ENCODE data around the gene FAM98A.

FAM98A gene

DNA sequence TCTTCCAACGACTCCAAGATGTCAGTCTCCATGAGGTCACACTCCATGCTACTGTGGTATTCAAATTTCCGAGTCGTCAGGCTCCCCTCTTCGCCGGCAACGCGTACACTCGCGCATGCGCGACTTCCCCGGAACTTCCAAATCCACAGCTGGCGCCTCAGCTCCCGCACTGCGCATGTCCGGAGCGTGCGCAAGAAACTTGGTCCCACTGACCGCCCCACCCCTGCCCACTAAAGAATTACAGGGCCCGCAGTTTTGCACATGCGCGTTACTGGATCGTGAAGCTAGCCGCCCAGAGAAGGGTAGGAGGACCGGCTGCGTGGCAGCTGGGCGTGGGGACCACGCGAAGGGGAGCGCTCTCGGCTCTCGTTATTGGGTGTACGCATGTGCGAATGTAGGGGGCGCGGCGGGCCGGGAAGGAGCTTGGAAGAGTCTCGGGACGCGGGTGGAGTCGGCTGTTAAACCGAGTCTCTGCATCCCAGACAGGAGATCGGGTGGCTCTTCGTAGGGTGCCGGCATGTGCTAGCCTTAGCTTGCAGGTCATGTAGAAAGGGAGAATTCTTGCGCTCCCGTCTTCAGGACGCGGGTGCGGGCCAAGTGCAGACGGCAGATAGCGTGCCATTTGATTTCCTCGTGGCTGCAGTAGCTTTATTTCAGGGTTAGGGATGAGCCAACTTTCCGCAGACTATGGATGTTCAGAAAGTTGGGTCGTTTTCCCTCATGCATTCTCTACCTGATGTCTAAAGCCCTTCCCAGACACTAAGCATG lies at the start of gene FAM98A:
Gene FAM98A, minus strand, starts transcription at position 125 of the 768 bp plus-strand sequence. Its CDS starts 78 bp downstream, at position 47.
- peak; percentile 92 for DNase-seq

DNA sequence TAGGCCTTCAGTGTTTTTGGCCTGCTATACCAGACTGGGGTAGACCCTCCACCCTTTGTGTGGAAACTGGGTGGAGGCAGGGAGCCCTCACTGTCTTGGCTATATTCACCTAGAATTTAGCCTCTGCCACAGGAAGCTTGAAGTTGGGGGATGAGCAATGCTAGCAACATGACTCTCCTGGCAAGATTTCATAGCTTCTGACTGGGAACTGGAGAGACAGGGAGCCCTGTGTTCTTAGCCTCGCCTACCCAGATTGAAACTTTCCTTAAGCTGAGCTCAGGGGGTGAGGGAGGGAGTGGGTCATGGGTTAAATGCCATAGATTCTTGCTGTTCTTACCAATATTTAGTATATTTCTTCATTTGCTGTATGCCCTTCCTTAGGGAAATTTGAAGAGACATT lies 46.8 kb upstream of the FAM98A start:
- no peak for DNase-seq

DNA sequence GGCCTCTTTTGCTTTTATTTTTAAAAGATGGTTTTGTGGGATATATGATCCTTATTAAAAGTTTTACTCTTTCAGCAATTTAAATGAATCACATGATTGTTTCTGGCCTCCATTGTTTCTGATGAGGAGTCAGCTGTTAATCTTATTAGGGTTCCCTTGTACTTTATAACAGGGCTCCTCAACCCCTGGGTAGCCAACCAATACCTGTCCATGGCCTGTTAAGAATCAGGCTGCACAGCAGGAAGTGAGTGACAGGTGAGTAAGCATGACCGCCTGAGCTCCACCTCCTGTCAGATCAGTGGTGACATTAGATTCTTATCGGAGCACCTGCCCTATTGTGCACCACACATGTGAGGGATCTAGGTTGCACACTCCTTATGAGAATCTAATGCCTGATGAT lies 45.1 kb upstream of the FAM98A start:
- DNase-seq, result no peak

DNA sequence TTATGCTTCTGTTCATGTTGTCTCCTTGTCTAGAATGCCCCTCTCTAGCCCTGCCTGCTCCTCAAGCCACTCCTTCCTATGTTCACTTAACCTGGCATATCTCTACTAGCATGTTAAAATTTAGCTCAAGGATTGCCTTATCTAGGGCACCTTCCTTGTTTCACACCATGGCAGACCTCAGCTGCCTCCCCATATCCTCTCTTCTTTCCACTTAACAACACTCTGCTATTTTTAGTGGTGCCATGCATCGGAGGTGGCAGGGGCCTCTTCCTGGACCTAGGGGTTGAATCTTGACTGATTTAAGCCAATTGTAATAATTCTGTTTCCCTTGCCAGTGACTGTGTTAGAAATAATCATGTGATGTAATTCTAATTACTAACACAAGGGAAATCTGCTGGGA lies 36.9 kb upstream of the FAM98A start:
- no peak for DNase-seq

DNA sequence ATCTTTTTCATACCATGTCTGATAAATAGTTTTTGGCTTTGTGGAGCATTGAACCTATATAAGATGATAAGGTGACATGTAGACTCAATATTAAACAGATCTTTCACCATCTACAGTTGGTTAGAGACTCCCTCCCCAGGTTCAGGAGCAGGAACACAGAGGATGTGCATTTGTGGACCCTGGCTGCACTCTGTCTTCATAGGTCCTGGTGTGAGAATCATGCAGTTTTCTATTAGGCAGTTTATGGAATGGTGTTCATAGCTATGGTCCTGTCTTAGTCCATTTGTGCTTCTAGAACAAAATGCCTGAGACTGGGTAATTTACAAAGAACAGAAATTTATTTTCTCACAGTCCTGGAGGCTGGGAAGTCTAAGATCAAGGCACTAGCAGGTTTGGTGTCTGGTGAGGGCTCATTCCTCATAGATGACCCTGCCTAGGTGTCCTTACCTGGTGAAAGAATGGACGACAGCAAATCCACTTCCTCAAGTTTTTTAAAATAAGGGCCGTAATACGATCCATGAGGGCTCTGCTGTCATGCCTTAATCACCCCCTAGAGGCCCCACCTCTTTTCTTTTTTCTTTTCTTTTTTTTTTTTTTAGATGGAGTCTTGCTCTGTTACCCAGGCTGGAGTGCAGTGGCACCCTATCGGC lies 35.3 kb upstream of the FAM98A start:
- no peak for DNase-seq

DNA sequence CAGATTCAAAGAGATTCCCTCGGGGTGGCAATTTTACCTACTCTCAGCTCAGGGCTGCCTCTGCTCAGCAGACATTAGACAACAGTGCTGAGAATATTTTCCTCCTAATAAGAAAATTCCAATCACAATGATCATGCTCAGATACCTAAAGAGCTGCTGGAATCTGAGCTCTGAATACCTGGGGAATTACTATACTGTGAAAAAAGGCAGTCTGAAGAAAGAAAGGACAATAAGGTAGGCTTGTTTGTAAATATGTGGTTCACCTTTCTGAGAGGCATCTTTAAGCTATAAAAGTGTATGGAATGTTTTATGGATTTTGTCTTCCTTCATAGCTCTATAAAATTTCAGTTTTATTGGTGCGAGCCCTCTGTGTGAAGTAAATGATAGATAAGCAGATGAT lies 34.2 kb upstream of the FAM98A start:
- DNase-seq, result no peak

DNA sequence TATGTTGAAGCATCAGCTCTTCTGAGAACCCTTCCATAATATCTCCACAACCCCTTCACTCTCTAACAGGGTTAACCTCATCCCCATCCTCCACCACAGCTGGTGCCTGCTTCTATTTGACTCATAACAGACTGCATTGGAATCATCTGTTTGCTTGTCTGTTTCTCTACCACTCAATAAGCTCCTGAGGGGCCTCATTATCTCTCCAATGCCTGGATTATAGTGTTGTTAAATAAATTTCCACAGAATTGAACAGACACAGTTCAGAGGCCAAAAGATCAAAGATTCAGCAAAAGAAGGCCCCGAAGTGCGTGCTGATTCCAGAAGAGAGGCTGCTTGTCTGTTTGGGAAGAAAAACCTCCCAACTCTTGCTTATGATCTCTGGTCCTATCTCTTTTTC lies 33.7 kb upstream of the FAM98A start:
- DNase-seq, result no peak

DNA sequence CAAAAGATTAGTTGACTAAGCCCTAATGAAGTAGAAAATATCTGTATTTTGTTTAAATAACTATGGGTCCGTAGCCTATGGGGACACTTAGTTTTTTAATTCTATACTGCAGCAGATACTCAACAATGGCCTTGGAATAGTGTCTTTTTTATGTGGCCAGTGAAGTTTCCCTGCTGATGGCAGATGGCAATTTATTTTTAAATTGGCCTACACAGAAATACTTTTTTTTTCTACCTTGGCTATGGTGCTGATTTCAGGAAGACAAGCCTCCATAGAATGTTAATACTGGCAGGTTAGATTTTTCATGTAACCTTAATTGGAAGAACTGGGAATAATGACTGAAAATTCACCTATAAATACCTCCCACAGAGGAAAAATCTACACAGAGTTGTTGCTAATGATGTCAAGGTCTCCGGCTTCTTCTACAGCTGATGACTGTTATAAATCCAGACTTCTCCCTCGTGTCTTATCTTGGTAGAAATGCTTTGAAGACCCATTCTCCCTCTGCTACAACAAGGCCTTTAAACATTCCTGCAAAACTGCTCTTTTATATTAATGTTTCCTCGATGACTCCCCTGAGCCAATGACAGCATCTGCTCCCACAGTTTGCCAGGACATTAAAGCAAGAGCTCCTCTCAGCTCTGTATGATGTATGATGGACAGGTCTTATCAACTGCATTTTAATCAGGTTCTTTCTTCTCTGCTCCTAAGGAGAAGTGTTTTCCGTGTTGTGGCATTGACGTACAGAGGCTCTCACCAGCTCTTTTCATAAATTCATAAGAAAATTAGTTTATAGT lies 29.1 kb upstream of the FAM98A start:
- DNase-seq, result no peak

DNA sequence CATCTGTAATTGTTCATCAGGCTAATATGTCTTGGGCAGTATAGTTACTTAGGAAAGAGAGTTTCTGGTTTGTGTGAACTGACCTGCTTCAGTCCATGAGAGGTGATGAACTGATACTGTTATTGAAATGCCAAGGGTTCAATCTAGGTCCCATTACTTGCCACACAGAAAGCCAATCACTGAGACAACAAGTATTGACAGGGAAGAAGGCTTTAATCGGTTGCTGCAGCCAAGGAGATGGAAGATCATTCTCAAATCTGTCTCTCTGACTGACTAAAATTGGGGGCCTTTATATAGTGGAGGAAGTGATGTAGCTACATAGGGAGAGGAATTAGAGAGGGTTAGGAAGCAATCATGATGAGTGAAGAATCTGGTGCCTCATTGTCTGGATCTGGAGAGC lies 19.9 kb upstream of the FAM98A start:
- DNase-seq, result no peak

DNA sequence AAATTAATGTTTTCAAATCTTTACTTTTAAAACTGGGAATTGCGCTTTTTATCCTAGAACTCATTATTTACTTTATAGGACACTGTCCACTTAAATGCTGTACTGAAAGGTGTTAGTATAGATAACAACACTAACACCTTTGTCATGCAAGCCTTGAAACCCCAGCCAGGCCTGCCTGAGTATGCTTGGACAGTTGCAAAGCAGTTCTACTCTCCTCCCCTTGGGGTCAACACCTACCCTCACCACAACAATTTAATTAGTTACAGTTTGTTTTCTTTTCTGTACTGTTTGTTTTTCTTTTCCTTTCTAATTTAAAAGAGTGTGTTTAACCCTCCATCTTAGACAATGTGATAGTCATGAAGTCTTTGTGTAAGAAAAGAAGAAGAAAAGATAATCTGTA lies 18.9 kb upstream of the FAM98A start:
- DNase-seq, result no peak

DNA sequence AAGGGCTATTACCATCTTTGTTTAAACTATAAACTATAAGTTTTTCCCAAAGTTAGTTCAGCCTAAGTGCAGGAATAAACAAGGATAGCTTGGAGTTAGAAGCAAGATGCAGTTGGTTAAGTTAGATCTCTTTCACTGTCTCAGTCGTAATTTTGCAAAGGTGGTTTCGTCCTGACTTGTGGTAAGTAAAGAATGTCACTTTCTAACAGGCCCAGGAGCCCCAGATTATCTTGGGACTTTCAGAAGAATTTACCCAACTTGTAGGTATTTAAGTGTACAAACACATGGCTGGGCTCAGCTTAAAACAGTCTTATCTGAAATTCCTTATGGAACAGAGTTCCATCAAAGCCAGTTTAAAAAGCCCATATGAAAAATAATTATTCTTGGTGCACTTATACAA lies 18.3 kb upstream of the FAM98A start:
- no peak for DNase-seq

DNA sequence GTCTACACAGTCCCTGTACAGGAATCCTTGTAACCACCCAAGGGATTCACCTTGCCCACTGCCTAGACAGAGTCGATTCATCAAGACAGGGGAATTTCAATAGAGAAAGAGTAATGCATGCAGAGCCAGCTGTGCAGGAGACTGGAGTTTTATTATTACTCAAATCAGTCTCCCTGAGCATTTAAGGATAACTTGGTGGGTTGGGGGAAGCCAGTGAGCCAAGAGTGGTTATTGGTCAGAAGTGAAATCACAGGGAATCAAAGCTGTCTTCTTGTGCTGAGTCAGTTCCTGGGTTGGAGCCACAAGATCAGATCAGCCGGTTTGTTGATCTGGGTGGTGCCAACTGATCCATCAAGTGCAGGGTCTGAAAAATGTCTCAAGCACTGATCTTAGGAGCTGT lies 17.8 kb upstream of the FAM98A start:
- DNase-seq, result no peak

DNA sequence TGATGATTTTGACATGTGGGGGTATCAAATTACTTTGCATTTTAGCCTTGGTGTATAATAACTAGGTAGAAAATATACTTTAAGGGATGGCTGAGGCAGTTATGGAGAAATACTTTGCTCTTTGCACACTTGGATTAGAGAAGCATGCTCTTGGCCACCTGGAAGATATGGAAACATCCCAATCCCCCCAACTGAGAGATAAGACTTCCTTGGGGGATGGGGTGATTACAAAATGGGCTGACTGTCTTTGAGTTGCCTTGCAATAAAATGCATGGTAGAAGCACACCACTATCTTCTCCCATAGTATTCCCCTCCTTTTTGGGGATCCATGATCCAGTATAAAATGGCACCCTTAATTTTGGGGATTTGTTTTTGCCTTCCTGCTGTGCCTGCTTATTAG lies 15.1 kb upstream of the FAM98A start:
- DNase-seq, result no peak

DNA sequence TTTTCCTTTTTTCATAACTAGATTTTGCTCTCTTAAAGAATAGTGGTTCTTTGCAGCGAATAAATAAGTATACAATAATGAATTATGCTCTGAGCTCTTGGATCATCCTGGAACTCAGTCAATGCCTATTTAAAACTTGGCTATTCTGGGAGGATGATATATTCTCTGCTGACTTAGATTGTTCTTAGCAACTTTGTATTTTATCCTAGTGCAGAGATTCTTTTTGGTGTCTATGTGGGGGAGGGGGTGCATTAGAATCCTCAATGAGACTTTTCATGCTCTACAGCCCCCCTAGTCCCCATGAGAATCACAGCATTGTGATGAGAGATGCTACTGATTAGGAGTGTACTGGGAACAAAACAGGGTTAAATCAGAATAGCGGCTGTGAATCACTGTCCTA lies 8.8 kb upstream of the FAM98A start:
- DNase-seq, result no peak

DNA sequence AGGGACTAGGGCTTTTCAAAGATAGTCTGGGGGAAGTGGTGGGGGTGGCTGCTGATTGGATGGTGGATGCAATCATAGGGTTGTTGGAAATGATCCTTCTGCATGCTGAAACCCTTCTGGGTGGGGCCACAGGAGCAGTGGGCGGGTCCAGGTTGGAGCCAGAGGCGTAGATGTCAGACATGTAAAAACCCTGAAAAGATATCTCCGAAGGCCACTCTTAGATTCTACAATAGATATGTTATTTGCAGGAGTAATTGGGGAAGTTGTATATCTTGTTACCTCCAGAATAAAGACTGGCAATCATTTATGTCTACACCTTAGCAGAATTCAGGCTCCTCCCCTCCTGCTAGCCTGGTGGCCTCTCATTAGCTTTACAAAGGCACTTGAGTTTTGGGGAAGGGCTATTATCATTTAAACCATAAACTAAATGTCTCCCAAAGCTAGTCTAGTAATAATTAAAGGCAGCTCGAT lies 8.2 kb upstream of the FAM98A start:
- DNase-seq, result no peak

DNA sequence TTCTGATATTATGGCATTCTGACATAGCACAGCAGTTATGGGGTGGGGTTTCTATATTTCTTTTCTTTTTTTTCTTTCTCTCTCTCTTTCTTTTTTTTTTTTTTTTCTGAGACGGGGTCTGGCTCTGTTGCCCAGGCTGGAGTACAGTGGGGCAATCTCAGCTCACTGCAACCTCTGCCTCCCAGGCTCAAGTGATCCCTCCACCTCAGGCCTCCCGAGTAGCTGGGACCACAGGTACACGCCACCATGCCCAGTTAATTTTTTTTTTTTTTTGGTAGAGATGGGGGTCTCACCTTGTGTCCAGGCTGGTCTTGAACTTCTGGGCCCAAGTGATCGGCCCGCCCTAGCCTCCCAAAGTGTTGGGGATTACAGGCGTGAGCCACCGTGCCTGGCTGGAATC lies 7.5 kb upstream of the FAM98A start:
- DNase-seq, result no peak

DNA sequence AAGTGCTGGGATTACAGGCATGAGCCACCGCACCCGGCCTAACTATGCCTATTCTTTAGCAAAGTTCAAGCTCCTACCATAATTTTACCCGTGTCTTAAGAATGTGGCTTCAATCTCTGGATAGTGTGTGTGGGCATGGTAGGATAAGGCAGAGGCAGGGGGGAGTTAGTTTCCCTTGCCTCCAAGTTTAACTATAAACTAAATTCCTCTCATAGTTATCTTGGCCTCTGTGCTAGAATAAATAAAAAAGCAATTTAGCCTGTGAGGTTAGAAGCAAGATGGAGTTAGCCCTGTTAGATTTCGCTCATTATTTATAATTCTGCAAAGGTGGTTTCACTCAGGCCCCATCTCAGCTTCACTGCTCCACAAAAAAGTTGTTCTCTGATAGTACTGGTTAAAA lies 7.0 kb upstream of the FAM98A start:
- no peak for DNase-seq

DNA sequence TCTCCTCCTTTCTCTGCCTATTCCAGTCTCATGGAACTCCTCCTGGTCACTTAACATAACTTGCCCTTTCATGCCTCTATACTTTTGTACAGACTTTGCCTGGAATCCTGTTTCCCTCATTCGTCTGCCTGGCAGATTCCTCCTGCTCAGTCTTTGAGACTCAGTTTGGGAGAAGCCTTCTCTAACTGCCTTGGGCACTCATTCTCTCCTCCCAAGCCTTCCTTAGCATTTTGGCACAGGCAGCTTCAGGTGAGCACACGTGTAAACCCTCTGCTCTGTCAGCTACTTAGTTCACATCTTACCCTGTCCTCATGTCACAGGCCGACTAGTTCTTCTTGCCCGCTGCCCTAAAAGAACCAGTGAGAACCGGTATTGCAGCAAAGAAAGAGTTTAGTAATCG lies 6.0 kb upstream of the FAM98A start:
- DNase-seq, result no peak

DNA sequence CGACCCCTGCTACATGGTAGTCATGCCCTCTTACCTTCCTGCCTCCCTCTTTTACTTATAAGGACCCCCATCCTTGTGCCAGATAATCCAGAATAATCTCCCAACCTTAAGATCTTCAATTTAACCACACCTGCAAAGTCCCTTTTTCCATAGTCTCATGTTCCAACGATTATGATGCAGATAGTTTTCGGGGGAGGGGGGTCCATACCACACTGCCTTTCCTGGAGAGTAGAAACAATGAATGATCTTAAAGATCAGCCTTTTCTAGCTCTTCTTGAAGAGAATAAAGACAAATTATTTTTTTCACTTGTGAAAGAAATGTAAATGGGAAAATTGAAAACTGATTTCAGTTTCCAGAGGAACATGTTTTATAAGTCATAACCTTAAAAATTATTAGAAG lies 4.3 kb upstream of the FAM98A start:
- no peak for DNase-seq

DNA sequence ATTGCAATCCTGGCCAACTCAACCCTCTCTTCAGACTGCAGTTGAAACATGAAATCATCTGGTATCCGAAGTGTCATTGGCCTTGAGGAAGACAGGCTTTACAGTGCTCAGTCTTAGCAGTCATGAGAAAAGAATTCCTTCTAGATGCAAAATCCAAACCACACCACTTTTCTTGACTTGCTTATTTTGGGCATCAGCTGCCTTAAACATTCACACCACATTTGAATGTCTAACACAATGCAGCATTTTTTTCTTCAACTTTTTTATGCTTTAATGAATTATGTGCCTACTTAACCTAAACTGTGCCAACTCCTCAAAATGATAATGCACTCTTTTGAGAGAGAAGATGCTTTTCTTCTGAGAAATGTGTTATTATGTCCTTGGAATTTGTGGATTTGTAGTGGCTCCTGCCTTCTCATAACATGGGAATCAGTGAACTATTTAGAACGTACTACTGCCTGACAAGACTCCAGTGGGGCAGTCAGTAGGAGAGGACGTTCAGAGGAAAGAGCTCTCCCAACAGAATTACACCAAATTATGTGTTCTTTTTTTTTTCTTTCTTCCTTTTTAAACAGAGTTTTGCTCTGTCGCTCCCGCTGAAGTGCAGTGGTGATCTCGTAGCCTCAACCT lies 3.2 kb upstream of the FAM98A start:
- no peak for DNase-seq

DNA sequence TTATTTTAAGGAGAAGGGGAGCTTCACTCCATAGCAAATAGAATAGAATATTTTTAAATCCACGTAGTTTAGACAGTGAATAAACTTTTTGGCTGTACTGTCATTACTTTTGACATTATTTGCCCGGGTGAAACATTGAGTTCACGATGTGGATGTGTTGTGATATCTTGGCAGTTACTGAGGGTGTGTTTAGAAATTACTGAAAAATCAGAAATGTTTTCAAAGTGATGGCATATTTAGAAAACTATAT lies 769 bp upstream of the FAM98A start:
- no peak for DNase-seq

DNA sequence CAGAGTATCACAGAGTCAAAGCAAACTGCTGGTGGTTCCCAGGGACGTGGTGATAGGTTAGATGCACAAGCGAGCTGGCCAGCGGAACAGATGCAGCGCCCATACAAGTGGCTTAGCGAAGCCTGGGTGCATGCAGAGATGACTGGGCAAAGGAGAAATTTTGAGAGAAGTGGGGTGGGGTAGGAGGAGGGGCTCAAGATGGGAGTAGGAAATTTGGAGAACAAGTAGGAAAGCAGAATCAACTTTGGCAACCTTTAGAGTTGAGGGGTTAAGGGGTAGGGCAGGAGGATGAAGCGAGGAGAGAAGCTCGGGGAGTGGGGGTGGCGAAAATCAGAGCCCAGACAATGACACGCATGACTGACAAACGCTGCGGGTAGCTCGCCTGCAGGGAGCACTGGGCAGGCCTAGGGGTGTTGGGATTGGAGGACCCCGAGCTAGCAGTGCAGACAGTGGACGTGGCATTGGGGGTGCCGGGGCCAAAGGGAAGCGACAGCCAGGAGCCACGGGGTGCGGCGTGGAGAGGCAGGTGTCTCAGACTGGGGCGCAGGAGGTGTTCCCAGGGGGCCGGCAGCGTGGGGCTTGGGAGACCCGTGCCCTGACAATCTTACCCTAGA lies 431 bp downstream of the FAM98A start:
- DNase-seq, result no peak

DNA sequence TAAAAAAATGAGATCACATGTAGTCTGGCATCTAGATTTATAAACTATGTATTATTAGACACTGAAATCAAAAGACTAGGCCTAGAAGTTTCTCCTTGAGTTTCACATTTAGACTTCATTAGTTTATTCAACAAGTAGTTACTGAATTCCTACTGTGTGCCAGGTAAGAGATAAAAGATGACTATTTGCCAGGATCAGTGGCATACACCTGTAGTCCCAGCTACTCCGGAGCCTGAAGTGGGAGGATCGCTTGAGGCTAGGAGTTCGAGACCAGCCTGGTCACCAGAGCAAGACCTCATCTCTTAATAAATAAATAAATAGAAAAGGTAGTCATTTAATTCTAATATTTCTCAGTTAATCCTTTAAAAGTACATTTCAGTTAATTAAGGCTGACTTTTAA lies 2.1 kb downstream of the FAM98A start:
- DNase-seq, result no peak

All from NCI-H2029 (cell line).